GM10248 (cell line): ENCODE results near the gene FLRT2.

Experiments
- CTCF ChIA-PET: fragments of 300-600 bp; sonication (Branson Sonifier 250); formaldehyde crosslinking; extraction: SDS; loops from one replicate; lab custom pipeline; 2021; ENCODE audit warnings: antibody characterized with exemption; lab: Yijun Ruan, JAX
- POLR2A ChIA-PET: fragments of 350-650 bp; sonication (Branson Sonifier 250); formaldehyde crosslinking; extraction: SDS; loops from one replicate; lab custom pipeline; 2020; ENCODE audit warnings: antibody characterized with exemption; lab: Yijun Ruan, JAX
- DNase-seq: peaks from one replicate; pipeline ENCODE4 v3.0.0; 2012; ENCODE audit errors: extremely low spot score
- CTCF ChIP-seq: IDR thresholded peaks from 2 replicates; pipeline ENCODE4 v1.5.1; 2012; ENCODE audit warnings: mild to moderate bottlenecking, low read depth; ENCODE audit errors: extremely low read depth, missing control alignments, control extremely low read depth

Gene FLRT2

GRCh38 chr14:85538636-85539035, 8.7 kb downstream of the FLRT2 start:
- TF ChIP-seq CTCF: no peak
- DNase-seq: no peak
- POLR2A ChIA-PET: no interaction called here
- CTCF ChIA-PET: no interaction called here

GRCh38 chr14:85539510-85539909, 9.6 kb downstream of the FLRT2 start:
- DNase-seq: no peak
- CTCF ChIA-PET: no interaction called here
- POLR2A ChIA-PET: no interaction called here
- no peak for TF ChIP-seq CTCF

GRCh38 chr14:85542623-85543022, 12.7 kb downstream of the FLRT2 start:
- DNase-seq: no peak
- TF ChIP-seq CTCF: no peak
- ChIA-PET POLR2A (no interaction called here), CTCF (no interaction called here)

GRCh38 chr14:85545738-85546137, 15.8 kb downstream of the FLRT2 start:
- no peak for TF ChIP-seq CTCF
- CTCF ChIA-PET: interaction anchor here (1.1 kb wide), 1 partner anchor 536 kb away, joined by 3 read pairs; no protein-coding TSS in a partner anchor
- POLR2A ChIA-PET: no interaction called here

GRCh38 chr14:85546390-85546789, 16.4 kb downstream of the FLRT2 start:
- ChIA-PET CTCF (no interaction called here), POLR2A (no interaction called here)
- TF ChIP-seq CTCF: no peak
- DNase-seq: no peak

More at GRCh38 chr14:85545738-85546137, 15.8 kb downstream of the FLRT2 start:
- DNase-seq: no peak

- POLR2A ChIA-PET: no interaction called here
- CTCF ChIA-PET: no interaction called here
- TF ChIP-seq CTCF: no peak
- no peak for DNase-seq
Observed at GRCh38 chr14:85549697-85550096, 19.8 kb downstream of the FLRT2 start.

- POLR2A ChIA-PET: no interaction called here
- no peak for DNase-seq
- CTCF ChIA-PET: no interaction called here
Observed at GRCh38 chr14:85554106-85554505, 24.2 kb downstream of the FLRT2 start.

More at GRCh38 chr14:85554106-85554505, 24.2 kb downstream of the FLRT2 start:
- no peak for TF ChIP-seq CTCF
